Uterus (tissue), 2 donors: ENCODE results near the gene MPL.

Source experiments
- POLR2A ChIP-seq, 2 donors: fragments of 450-650 bp; IDR thresholded peaks; one replicate each; pipeline ENCODE4 v1.6.1; 2016; ENCODE audit warnings: antibody characterized with exemption in 2 of 2, mild to moderate bottlenecking in 1 of 2, moderate library complexity in 1 of 2
- TF ChIP-seq, protein P1 (sequence below), 4 experiments: fragments of 200-600 bp in 2 of 4; fragments of 450-650 bp in 2 of 4; sonication (generic) in 2 of 4; IDR thresholded peaks; one replicate each; pipeline ENCODE4 v1.5.1; 2016 to 2019; ENCODE audit warnings: antibody characterized with exemption in 4 of 4, mild to moderate bottlenecking in 2 of 4, moderate library complexity in 1 of 4

DNA sequence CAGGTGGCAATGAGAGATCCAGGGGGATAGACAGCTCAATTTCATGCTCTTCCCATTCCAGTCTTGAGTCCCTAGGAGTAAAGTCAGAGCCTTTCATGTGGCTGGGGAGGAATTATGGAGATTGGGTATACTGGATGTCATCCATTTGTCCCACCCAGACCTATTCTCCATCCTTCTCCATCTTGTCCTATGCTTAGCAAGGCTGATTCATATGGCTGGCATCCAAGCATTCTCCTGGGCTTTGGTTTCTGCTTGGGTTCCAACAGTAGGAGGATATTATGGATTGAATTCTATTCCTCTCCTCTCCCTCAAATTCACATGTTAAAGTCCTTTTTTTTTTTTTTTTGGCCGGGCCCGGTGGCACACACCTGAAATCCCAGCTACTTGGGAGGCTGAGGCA, 17.3 kb downstream of the MPL start:
- TF ChIP-seq, protein P1, sequence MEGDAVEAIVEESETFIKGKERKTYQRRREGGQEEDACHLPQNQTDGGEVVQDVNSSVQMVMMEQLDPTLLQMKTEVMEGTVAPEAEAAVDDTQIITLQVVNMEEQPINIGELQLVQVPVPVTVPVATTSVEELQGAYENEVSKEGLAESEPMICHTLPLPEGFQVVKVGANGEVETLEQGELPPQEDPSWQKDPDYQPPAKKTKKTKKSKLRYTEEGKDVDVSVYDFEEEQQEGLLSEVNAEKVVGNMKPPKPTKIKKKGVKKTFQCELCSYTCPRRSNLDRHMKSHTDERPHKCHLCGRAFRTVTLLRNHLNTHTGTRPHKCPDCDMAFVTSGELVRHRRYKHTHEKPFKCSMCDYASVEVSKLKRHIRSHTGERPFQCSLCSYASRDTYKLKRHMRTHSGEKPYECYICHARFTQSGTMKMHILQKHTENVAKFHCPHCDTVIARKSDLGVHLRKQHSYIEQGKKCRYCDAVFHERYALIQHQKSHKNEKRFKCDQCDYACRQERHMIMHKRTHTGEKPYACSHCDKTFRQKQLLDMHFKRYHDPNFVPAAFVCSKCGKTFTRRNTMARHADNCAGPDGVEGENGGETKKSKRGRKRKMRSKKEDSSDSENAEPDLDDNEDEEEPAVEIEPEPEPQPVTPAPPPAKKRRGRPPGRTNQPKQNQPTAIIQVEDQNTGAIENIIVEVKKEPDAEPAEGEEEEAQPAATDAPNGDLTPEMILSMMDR (IDR thresholded peaks at IDR 0.05), result no peak
- TF ChIP-seq POLR2A (IDR thresholded peaks at IDR 0.05), result no peak
